ENCODE data around the gene ZFP28.

The ZFP28 gene

GRCh38 chr19:56508290-56508778 is 30.4 kb upstream of the ZFP28 start (continued):
- peak; percentile 3; the same call in 1 of the 2 replicates for TF ChIP-seq GFI1B (tag by site-specific recombination; IDR thresholded peaks at IDR 0.05)
- TF ChIP-seq ZBTB20 (tag by site-specific recombination; IDR thresholded peaks at IDR 0.05), result peak; percentile 63
- TF ChIP-seq MYNN (tag by site-specific recombination; IDR thresholded peaks at IDR 0.05; ENCODE audit: borderline replicate concordance), result no peak
- TF ChIP-seq, protein P1, sequence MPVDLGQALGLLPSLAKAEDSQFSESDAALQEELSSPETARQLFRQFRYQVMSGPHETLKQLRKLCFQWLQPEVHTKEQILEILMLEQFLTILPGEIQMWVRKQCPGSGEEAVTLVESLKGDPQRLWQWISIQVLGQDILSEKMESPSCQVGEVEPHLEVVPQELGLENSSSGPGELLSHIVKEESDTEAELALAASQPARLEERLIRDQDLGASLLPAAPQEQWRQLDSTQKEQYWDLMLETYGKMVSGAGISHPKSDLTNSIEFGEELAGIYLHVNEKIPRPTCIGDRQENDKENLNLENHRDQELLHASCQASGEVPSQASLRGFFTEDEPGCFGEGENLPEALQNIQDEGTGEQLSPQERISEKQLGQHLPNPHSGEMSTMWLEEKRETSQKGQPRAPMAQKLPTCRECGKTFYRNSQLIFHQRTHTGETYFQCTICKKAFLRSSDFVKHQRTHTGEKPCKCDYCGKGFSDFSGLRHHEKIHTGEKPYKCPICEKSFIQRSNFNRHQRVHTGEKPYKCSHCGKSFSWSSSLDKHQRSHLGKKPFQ (tag by site-specific recombination; IDR thresholded peaks at IDR 0.05), result no peak
- TF ChIP-seq KLF7 (tag by site-specific recombination; IDR thresholded peaks at IDR 0.05; ENCODE audit: borderline replicate concordance), result no peak; the same call in 1 of the 2 replicates
- TF ChIP-seq ZNF416 (tag by site-specific recombination; IDR thresholded peaks at IDR 0.05), result no peak
- TF ChIP-seq ZNF585B (tag by site-specific recombination; IDR thresholded peaks at IDR 0.05), result no peak
- no peak; the same call in none of the 2 replicates for TF ChIP-seq YY2 (tag by site-specific recombination; IDR thresholded peaks at IDR 0.05)
- TF ChIP-seq OSR2 (tag by site-specific recombination; IDR thresholded peaks at IDR 0.05), result no peak
- no peak for TF ChIP-seq PRDM4 (tag by site-specific recombination; IDR thresholded peaks at IDR 0.05)
- TF ChIP-seq ZNF274 (IDR thresholded peaks at IDR 0.05; ENCODE audit: low read length), result no peak
- TF ChIP-seq ZNF274 (tag by site-specific recombination; IDR thresholded peaks at IDR 0.05; ENCODE audit: borderline replicate concordance), result no peak
- no peak for TF ChIP-seq ZNF639 (tag by site-specific recombination; IDR thresholded peaks at IDR 0.05)
- TF ChIP-seq, protein P2, sequence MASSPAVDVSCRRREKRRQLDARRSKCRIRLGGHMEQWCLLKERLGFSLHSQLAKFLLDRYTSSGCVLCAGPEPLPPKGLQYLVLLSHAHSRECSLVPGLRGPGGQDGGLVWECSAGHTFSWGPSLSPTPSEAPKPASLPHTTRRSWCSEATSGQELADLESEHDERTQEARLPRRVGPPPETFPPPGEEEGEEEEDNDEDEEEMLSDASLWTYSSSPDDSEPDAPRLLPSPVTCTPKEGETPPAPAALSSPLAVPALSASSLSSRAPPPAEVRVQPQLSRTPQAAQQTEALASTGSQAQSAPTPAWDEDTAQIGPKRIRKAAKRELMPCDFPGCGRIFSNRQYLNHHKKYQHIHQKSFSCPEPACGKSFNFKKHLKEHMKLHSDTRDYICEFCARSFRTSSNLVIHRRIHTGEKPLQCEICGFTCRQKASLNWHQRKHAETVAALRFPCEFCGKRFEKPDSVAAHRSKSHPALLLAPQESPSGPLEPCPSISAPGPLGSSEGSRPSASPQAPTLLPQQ (tag by site-specific recombination; IDR thresholded peaks at IDR 0.05), result no peak
- no peak for TF ChIP-seq ZNF24 (tag by site-specific recombination; IDR thresholded peaks at IDR 0.05)
- TF ChIP-seq ZNF133 (tag by site-specific recombination; IDR thresholded peaks at IDR 0.05), result no peak
- no peak for TF ChIP-seq ZNF248 (tag by site-specific recombination; IDR thresholded peaks at IDR 0.05)
- no peak for TF ChIP-seq ZBTB1 (tag by site-specific recombination; IDR thresholded peaks at IDR 0.05)
- no peak for TF ChIP-seq ZNF76 (tag by site-specific recombination; IDR thresholded peaks at IDR 0.05; ENCODE audit: borderline replicate concordance, low read depth)
- TF ChIP-seq ZNF280C (tag by site-specific recombination; IDR thresholded peaks at IDR 0.05), result peak; percentile 78; the same call in 1 of the 2 replicates
- TF ChIP-seq ZFP41 (tag by site-specific recombination; IDR thresholded peaks at IDR 0.05; ENCODE audit: borderline replicate concordance), result no peak
- TF ChIP-seq ZBTB8A (tag by site-specific recombination; IDR thresholded peaks at IDR 0.05), result peak; percentile 8; the same call in 1 of the 2 replicates
- no peak for TF ChIP-seq ZNF350 (tag by site-specific recombination; IDR thresholded peaks at IDR 0.05)
- TF ChIP-seq ZNF433 (tag by site-specific recombination; IDR thresholded peaks at IDR 0.05; ENCODE audit: low read depth), result no peak
- no peak for TF ChIP-seq ZNF610 (tag by site-specific recombination; IDR thresholded peaks at IDR 0.05; ENCODE audit: borderline replicate concordance)
- TF ChIP-seq ZBTB21 (tag by site-specific recombination; IDR thresholded peaks at IDR 0.05), result 0 out of 2 replicates have a peak, but pooled peaks have one; percentile 4
- TF ChIP-seq ZNF184 (tag by site-specific recombination; IDR thresholded peaks at IDR 0.05), result no peak
- TF ChIP-seq ZNF114 (tag by site-specific recombination; IDR thresholded peaks at IDR 0.05), result peak; percentile 79; the same call in 1 of the 2 replicates
- TF ChIP-seq, protein P3, sequence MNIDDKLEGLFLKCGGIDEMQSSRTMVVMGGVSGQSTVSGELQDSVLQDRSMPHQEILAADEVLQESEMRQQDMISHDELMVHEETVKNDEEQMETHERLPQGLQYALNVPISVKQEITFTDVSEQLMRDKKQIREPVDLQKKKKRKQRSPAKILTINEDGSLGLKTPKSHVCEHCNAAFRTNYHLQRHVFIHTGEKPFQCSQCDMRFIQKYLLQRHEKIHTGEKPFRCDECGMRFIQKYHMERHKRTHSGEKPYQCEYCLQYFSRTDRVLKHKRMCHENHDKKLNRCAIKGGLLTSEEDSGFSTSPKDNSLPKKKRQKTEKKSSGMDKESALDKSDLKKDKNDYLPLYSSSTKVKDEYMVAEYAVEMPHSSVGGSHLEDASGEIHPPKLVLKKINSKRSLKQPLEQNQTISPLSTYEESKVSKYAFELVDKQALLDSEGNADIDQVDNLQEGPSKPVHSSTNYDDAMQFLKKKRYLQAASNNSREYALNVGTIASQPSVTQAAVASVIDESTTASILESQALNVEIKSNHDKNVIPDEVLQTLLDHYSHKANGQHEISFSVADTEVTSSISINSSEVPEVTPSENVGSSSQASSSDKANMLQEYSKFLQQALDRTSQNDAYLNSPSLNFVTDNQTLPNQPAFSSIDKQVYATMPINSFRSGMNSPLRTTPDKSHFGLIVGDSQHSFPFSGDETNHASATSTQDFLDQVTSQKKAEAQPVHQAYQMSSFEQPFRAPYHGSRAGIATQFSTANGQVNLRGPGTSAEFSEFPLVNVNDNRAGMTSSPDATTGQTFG (tag by site-specific recombination; IDR thresholded peaks at IDR 0.05; ENCODE audit: borderline replicate concordance), result no peak

Data from HEK293 (cell line).